ENCODE measurements around the gene ATG2B. TPM values are rescaled to one million over a fixed set of nuclear protein-coding genes. Genes with fewer than 3 reads are reported as not detected.

ATG2B gene
- total and polyA plus RNA-seq, 2 of the 4 experiments (the other 2 are of a cell fraction) = 6.9 to 22.0 TPM

GRCh38 chr14:96370528-96370927, 7.4 kb upstream of the ATG2B start:
- 0 out of 2 replicates have a peak, but pooled peaks cover 3% of the 10 kb centered on the region for H4K20me1 ChIP-seq (ENCODE audit: insufficient read depth, low read length)
- no TSS peak for BruUV-seq (replicated peaks)
- H2AFZ ChIP-seq (replicated peaks; ENCODE audit: low read length, poor library complexity) = no peak overlapping the region

More at GRCh38 chr14:96370528-96370927, 7.4 kb upstream of the ATG2B start:
- Histone ChIP-seq H3K56ac (ENCODE audit: extremely low read depth, insufficient read depth, low read length) (no peak overlapping the region), H2BK120ac (ENCODE audit: low read depth, low read length) (no peak overlapping the region), H4K5ac (ENCODE audit: low read depth, low read length) (no peak overlapping the region), H4K8ac (ENCODE audit: low read depth in 2 of 2, low read length in 2 of 2) (no peak overlapping the region), H3K27ac (ENCODE audit: insufficient read depth, low read length) (no peak overlapping the region), H3K14ac (replicated peaks; ENCODE audit: low read depth, low read length) (no peak overlapping the region), H2BK20ac (ENCODE audit: low read depth, low read length) (no peak overlapping the region), H3K23ac (ENCODE audit: low read depth, low read length) (no peak overlapping the region), H2BK15ac (ENCODE audit: low read depth, low read length) (no peak overlapping the region), H3K18ac (ENCODE audit: low read depth, low read length) (no peak overlapping the region), H3K4me2 (ENCODE audit: low read depth, low read length) (no peak overlapping the region), H3K9ac (ENCODE audit: low read depth, low read length) (no peak overlapping the region), H3K4me1 (ENCODE audit: control insufficient read depth, insufficient read depth, low read length) (no peaks in the 10 kb centered on the region), H2BK5ac (ENCODE audit: low read depth, low read length, poor library complexity, severe bottlenecking) (no peak overlapping the region), H3K9me1 (ENCODE audit: insufficient read depth, low read length) (peaks cover 5% of the 10 kb centered on the region; the same call in 1 of the 2 replicates), H3K4me3 (ENCODE audit: insufficient read depth, low read depth, low read length) (no peak overlapping the region), H3K27me3 (ENCODE audit: control insufficient read depth, insufficient read depth, low read length) (no peaks in the 10 kb centered on the region), H2AK9ac (replicated peaks; ENCODE audit: low read depth, low read length, poor library complexity) (no peak overlapping the region), H4K91ac (ENCODE audit: insufficient read depth, low read depth, low read length) (no peak overlapping the region), H3K36me3 (ENCODE audit: control insufficient read depth, insufficient read depth, low read length) (0 out of 2 replicates have a peak, but pooled peaks cover 2% of the 10 kb centered on the region), H3K79me1 (ENCODE audit: low read depth in 1 of 2, low read length in 2 of 2) (peaks cover 23 to 46% of the 10 kb centered on the region in 2 experiments), H3K4ac (ENCODE audit: low read depth, low read length) (no peak overlapping the region), H3K9me3 (ENCODE audit: control insufficient read depth, insufficient read depth, low read length) (no peaks in the 10 kb centered on the region), H2AK5ac (ENCODE audit: low read depth, low read length) (no peak overlapping the region)
- in situ Hi-C loops (cut with MboI; ENCODE audit: low sequenced_read_pairs) = no loop called here
- no peak for DNase-seq
- 100% methylated on average over 2 of the region's 5 CpGs; no CpG with 5 or more reads in 1 of the 2 experiments for WGBS, 2 experiments (ENCODE audit: extremely low coverage in 2 of 2, insufficient read length in 1 of 2)
- ChIA-PET POLR2A (ENCODE audit: unreplicated experiment) (no interaction called here), CTCF (interaction anchor here (0.8 to 2.1 kb wide), 2 partner anchors 11 to 13 kb away, joined by 3 to 6 read pairs; no protein-coding TSS in a partner anchor)
- no peak for ATAC-seq (ENCODE audit: low read depth)
- intact Hi-C loops (cut with micrococcal nuclease) = no loop called here
- TF ChIP-seq ELK1 (IDR thresholded peaks at IDR 0.05; ENCODE audit: borderline replicate concordance, low read depth, low read length) (no peak), RFX5 (IDR thresholded peaks at IDR 0.05; ENCODE audit: low read depth, low read length) (no peak), NFE2L2 (IDR thresholded peaks at IDR 0.05; ENCODE audit: low read depth, low read length) (no peak), BHLHE40 (IDR thresholded peaks at IDR 0.05; ENCODE audit: low read depth, low read length) (no peak), RCOR1 (IDR thresholded peaks at IDR 0.05; ENCODE audit: insufficient replicate concordance, low read length) (no peak), CHD1 (IDR thresholded peaks at IDR 0.05; ENCODE audit: low read depth, low read length) (no peak), SMC3 (IDR thresholded peaks at IDR 0.05; ENCODE audit: low read depth, low read length) (no peak), MAZ (IDR thresholded peaks at IDR 0.05; ENCODE audit: borderline replicate concordance, low read depth, low read length) (no peak), CTCF (conservative IDR thresholded peaks at IDR 0.05; ENCODE audit: low read depth, low read length) (no peak), FOS (IDR thresholded peaks at IDR 0.05; ENCODE audit: low read depth, low read length) (no peak), MAFK (IDR thresholded peaks at IDR 0.05; ENCODE audit: low read depth, low read length) (no peak), USF2 (IDR thresholded peaks at IDR 0.05; ENCODE audit: low read depth, low read length) (no peak), MXI1 (IDR thresholded peaks at IDR 0.05; ENCODE audit: borderline replicate concordance, low read depth, low read length) (no peak), CEBPB (IDR thresholded peaks at IDR 0.05; ENCODE audit: low read depth, low read length) (no peak), POLR2A (IDR thresholded peaks at IDR 0.05; ENCODE audit: low read depth, low read length) (no peak), RAD21 (IDR thresholded peaks at IDR 0.05; ENCODE audit: low read length) (no peak)
- dilution Hi-C loops (cut with HindIII; ENCODE audit: low sequenced_read_pairs, unreplicated experiment) = no loop called here

Measured in IMR-90 (cell line).